ENCODE data around the gene HTR6.

Gene HTR6

GRCh38 chr1:19656780-19657466, 7.8 kb upstream of the HTR6 start:
- no peak for DNase-seq (ENCODE audit: low read depth in 2 of 2)

- no peak for DNase-seq (ENCODE audit: low read depth in 2 of 2)
These were observed 7.2 kb upstream of the HTR6 start for GRCh38 chr1:19657511-19657910.

- no peak for DNase-seq (ENCODE audit: low read depth in 2 of 2)
These were observed 6.5 kb upstream of the HTR6 start for GRCh38 chr1:19658186-19658585.

GRCh38 chr1:19661721-19662228, 2.9 kb upstream of the HTR6 start:
- DNase-seq (ENCODE audit: low read depth in 2 of 2) = no peak

GRCh38 chr1:19662313-19662712, 2.4 kb upstream of the HTR6 start:
- no peak for DNase-seq (ENCODE audit: low read depth in 2 of 2)

GRCh38 chr1:19665186-19665495, 466 bp downstream of the HTR6 start:
- DNase-seq (ENCODE audit: low read depth in 2 of 2) = no peak

- DNase-seq (ENCODE audit: low read depth in 2 of 2) = no peak
These were observed 1.1 kb downstream of the HTR6 start for GRCh38 chr1:19665496-19666465.

GRCh38 chr1:19668888-19669287, 4.2 kb downstream of the HTR6 start:
- DNase-seq (ENCODE audit: low read depth in 2 of 2) = no peak

- DNase-seq (ENCODE audit: low read depth in 2 of 2) = no peak
These were observed 6.1 kb downstream of the HTR6 start for GRCh38 chr1:19670787-19671186.

GRCh38 chr1:19672237-19672636, 7.6 kb downstream of the HTR6 start:
- DNase-seq (ENCODE audit: low read depth in 2 of 2) = no peak

- no peak for DNase-seq (ENCODE audit: low read depth in 2 of 2)
These were observed 11.1 kb downstream of the HTR6 start for GRCh38 chr1:19675797-19676196.

GRCh38 chr1:19676438-19676922, 11.8 kb downstream of the HTR6 start:
- no peak for DNase-seq (ENCODE audit: low read depth in 2 of 2)

- no peak for DNase-seq (ENCODE audit: low read depth in 2 of 2)
These were observed 13.8 kb downstream of the HTR6 start for GRCh38 chr1:19678493-19678892.

- no peak for DNase-seq (ENCODE audit: low read depth in 2 of 2)
These were observed 14.3 kb downstream of the HTR6 start for GRCh38 chr1:19678931-19679453.

- no peak for DNase-seq (ENCODE audit: low read depth in 2 of 2)
These were observed 15.0 kb downstream of the HTR6 start for GRCh38 chr1:19679691-19680090.

- no peak for DNase-seq (ENCODE audit: low read depth in 2 of 2)
These were observed 16.0 kb downstream of the HTR6 start for GRCh38 chr1:19680644-19681043.

GRCh38 chr1:19682257-19682656, 17.6 kb downstream of the HTR6 start:
- DNase-seq (ENCODE audit: low read depth in 2 of 2) = no peak

GRCh38 chr1:19682901-19683300, 18.2 kb downstream of the HTR6 start:
- DNase-seq (ENCODE audit: low read depth in 2 of 2) = no peak

- DNase-seq (ENCODE audit: low read depth in 2 of 2) = no peak
These were observed 18.7 kb downstream of the HTR6 start for GRCh38 chr1:19683351-19683750.

- DNase-seq (ENCODE audit: low read depth in 2 of 2) = no peak
These were observed 20.0 kb downstream of the HTR6 start for GRCh38 chr1:19684677-19685076.

GRCh38 chr1:19685994-19686393, 21.3 kb downstream of the HTR6 start:
- DNase-seq (ENCODE audit: low read depth in 2 of 2) = no peak

- DNase-seq (ENCODE audit: low read depth in 2 of 2) = no peak
These were observed 22.7 kb downstream of the HTR6 start for GRCh38 chr1:19687414-19687813.

All from activated CD8-positive, alpha-beta memory T cell treated with anti-CD3 and anti-CD28 coated beads for 4 hours (primary cell).